Measurements from ENCODE around the gene HOXD12.

HOXD12 gene

DNA sequence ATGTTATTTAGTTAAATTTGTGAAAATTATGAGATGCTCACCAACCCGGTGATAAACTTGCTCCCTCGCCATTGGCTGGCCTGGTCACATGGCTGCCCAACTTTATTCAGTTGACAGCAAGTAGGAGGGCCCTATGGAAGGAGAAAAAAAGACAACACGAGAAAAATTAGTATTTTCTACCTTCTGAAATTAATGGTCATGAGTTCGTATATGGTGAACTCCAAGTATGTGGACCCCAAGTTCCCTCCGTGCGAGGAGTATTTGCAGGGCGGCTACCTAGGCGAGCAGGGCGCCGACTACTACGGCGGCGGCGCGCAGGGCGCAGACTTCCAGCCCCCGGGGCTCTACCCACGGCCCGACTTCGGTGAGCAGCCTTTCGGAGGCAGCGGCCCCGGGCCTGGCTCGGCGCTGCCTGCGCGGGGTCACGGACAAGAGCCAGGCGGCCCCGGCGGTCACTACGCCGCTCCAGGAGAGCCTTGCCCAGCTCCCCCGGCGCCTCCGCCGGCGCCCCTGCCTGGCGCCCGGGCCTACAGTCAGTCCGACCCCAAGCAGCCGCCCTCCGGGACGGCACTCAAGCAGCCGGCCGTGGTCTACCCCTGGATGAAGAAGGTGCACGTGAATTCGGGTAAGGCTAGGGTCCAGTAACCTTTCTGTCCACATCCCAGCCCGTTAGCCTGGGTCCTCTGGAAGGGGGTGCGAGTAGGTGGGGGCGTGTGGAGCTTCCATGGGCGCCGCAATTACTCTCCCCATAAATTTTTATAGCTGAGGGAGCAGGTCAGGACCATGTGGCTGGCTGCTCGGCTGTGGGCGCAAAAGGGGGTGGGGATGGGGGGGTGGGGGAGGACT lies 52.1 kb downstream of the HOXD12 start, which contains the start of gene HOXD4:
Gene HOXD4, plus strand, starts transcription at position 109 of the 846 bp plus-strand sequence. Its CDS starts 84 bp downstream, at position 193.
- no peak for DNase-seq

Measured in activated naive CD4-positive, alpha-beta T cell treated with anti-CD3 and anti-CD28 coated beads, Interleukin-2, amount 50 U/mL, for 16 hours (primary cell).